GM12892 (cell line): ENCODE measurements around the gene LRRC45.

Experiments
- POLR2A ChIP-seq: IDR thresholded peaks from 2 replicates; pipeline ENCODE4 v1.6.1; 2011; ENCODE audit warnings: low read depth, low read length, control low read depth
- POLR2AphosphoS5 ChIP-seq: IDR thresholded peaks from 2 replicates; pipeline ENCODE4 v1.6.1; 2011; ENCODE audit warnings: low read depth, low read length, control low read depth

- TF ChIP-seq POLR2A, result no peak
- TF ChIP-seq POLR2AphosphoS5, result no peak
These were observed 9.3 kb upstream of the LRRC45 start for GRCh38 chr17:82013772-82014321.
